Esophagus squamous epithelium (tissue), 5 donors: Measurements from ENCODE around the gene NEK9. TPM values are rescaled to one million over a fixed set of nuclear protein-coding genes. Genes with fewer than 3 reads are reported as not detected.

Experiments used
- DNase-seq: peaks from one replicate; lab custom pipeline; 2025; lab: John Stamatoyannopoulos, UW
- H3K27ac ChIP-seq, 4 donors: fragments of 200-600 bp; sonication (generic); one replicate each; pipeline ENCODE4 v1.5.1; 2016 to 2019; ENCODE audit warnings: mild to moderate bottlenecking in 1 of 4
- H3K27me3 ChIP-seq, 4 donors: fragments of 200-600 bp; sonication (generic); 1 replicate in 3 of 4; 2 replicates in 1 of 4; pipeline versions ENCODE4 v1.5.1 to v1.6.0; 2017 to 2021; ENCODE audit warnings: antibody characterized with exemption in 1 of 4
- H3K36me3 ChIP-seq, 3 donors: fragments of 200-600 bp; sonication (generic); one replicate each; pipeline ENCODE4 v1.5.1; 2016 to 2019
- H3K4me1 ChIP-seq, 3 donors: fragments of 200-600 bp; sonication (generic); one replicate each; pipeline ENCODE4 v1.5.1; 2017 to 2019
- H3K4me3 ChIP-seq, 4 donors: fragments of 200-600 bp; sonication (generic); 1 replicate in 3 of 4; 2 replicates in 1 of 4; pipeline ENCODE4 v1.5.1; 2016 to 2019; ENCODE audit warnings: mild to moderate bottlenecking in 2 of 4, moderate library complexity in 1 of 4
- H3K9me3 ChIP-seq, 3 donors: fragments of 200-600 bp; sonication (generic); one replicate each; pipeline ENCODE4 v1.5.1; 2016 to 2019
- CTCF ChIP-seq, 6 experiments: fragments of 450-650 bp in 4 of 6; fragments of 200-600 bp in 2 of 6; sonication (generic) in 2 of 6; IDR thresholded peaks; one replicate each; pipeline ENCODE4 v1.5.1; 2016 to 2019; ENCODE audit warnings: antibody characterized with exemption in 6 of 6, mild to moderate bottlenecking in 4 of 6, moderate library complexity in 4 of 6
- POLR2A ChIP-seq, 4 donors: fragments of 450-650 bp; IDR thresholded peaks; one replicate each; pipeline ENCODE4 v1.6.1; 2017; ENCODE audit warnings: antibody characterized with exemption in 4 of 4, mild to moderate bottlenecking in 4 of 4, moderate library complexity in 3 of 4
- WGBS, 2 donors: methylation state at CpG; one replicate each; pipeline ENCODE4 v1.1.5; 2018; 5-methylcytosine and 5-hydroxymethylcytosine counted together
- intact Hi-C: fragments of 100-400 bp; cut with DNase I; formaldehyde crosslinking; loops from one replicate; pipeline ENCODE4 v1.15.0; 2022
- total RNA-seq, 4 donors: library from RNA; depleted of rRNA; stranded (reverse); fragments of >200 nt; gene quantifications; one replicate each; pipeline ENCODE4 v1.1.0, GENCODE V29; 2016
- donor health status: DM: yes; HTN: yes; CAD: no.

NEK9 gene
- total RNA-seq, 4 donors from 2014 or later, result 16.6 to 37.2 (median 17.8) TPM

GRCh38 chr14:75053396-75054291, 73.2 kb downstream of the NEK9 start:
- Histone ChIP-seq H3K36me3 (no peaks in the 10 kb centered on the region), H3K27me3 (no peaks in the 10 kb centered on the region), H3K27ac (peak overlapping the region in 3 of 4 donors; percentile 7 to 39 (median 9)), H3K9me3 (no peaks in the 10 kb centered on the region), H3K4me3 (no peak overlapping the region), H3K4me1 (peaks cover 0 to 45% (median 21%) of the 10 kb centered on the region in 3 donors)
- no peak for TF ChIP-seq CTCF (IDR thresholded peaks at IDR 0.05)
- no peak for TF ChIP-seq POLR2A (IDR thresholded peaks at IDR 0.05)
- DNase-seq, result no peak
- intact Hi-C loops, result no loop called here
- 71 to 74% methylated on average over 4 of the region's 5 CpGs for WGBS, 2 donors

GRCh38 chr14:75051556-75051899, 75.3 kb downstream of the NEK9 start:
- H3K4me1 ChIP-seq, result peaks cover 0 to 59% (median 24%) of the 10 kb centered on the region in 3 donors
- no peak for DNase-seq
- TF ChIP-seq POLR2A (IDR thresholded peaks at IDR 0.05) (no peak), CTCF (IDR thresholded peaks at IDR 0.05) (no peak)
- no peaks in the 10 kb centered on the region for H3K9me3 ChIP-seq
- peak overlapping the region; percentile 51 to 75 (median 72) for H3K4me3 ChIP-seq
- WGBS, 2 donors, result 14 to 29% methylated on average over 5 of the region's 5 CpGs
- H3K36me3 ChIP-seq, result no peaks in the 10 kb centered on the region
- intact Hi-C loops, result no loop called here
- H3K27me3 ChIP-seq, result no peaks in the 10 kb centered on the region
- H3K27ac ChIP-seq, result peak overlapping the region; percentile 81 to 94 (median 92)

- peak in 3 of 4 donors; percentile 35 to 70 (median 52) for TF ChIP-seq POLR2A (IDR thresholded peaks at IDR 0.05)
- peak in 2 of 6 experiments; percentile 16 to 26 for TF ChIP-seq CTCF (IDR thresholded peaks at IDR 0.05)
- Histone ChIP-seq H3K27me3 (no peaks in the 10 kb centered on the region), H3K4me1 (peaks cover 0 to 61% (median 24%) of the 10 kb centered on the region in 3 donors), H3K9me3 (no peaks in the 10 kb centered on the region), H3K27ac (peak within 1 kb of the TSS; percentile 81 to 94 (median 92)), H3K4me3 (peak within 1 kb of the TSS; percentile 51 to 75 (median 72)), H3K36me3 (no peaks in the 10 kb centered on the region)
- DNase-seq, result peak; percentile 1
- intact Hi-C loops, result no loop called here
- 0 to 1% methylated on average over 20 to 23 of the region's 59 CpGs for WGBS, 2 donors
Observed at GRCh38 chr14:75050852-75051555, 75.8 kb downstream of the NEK9 start, which contains the start of gene MLH3. Gene MLH3 (minus strand): TSS chr14:75051467. CDS start chr14:75049655, 1,812 bp downstream.

GRCh38 chr14:75049731-75050201, 77.1 kb downstream of the NEK9 start:
- Histone ChIP-seq H3K4me1 (peaks cover 0 to 73% (median 29%) of the 10 kb centered on the region in 3 donors), H3K27me3 (no peaks in the 10 kb centered on the region), H3K36me3 (no peaks in the 10 kb centered on the region), H3K4me3 (no peak overlapping the region), H3K27ac (peak overlapping the region in 3 of 4 donors; percentile 81 to 94 (median 92)), H3K9me3 (no peaks in the 10 kb centered on the region)
- WGBS, 2 donors, result 71 to 81% methylated on average over 3 of the region's 3 CpGs
- DNase-seq, result no peak
- intact Hi-C loops, result no loop called here
- TF ChIP-seq POLR2A (IDR thresholded peaks at IDR 0.05), result no peak
- TF ChIP-seq CTCF (IDR thresholded peaks at IDR 0.05), result no peak
